ENCODE measurements around the gene CCDC13. TPM values are rescaled to one million over a fixed set of nuclear protein-coding genes. Genes with fewer than 3 reads are reported as not detected.

The CCDC13 gene
- total RNA-seq, 1 donor from 2014 or later: not detected

- Histone ChIP-seq H3K9me3 (ENCODE audit: low read depth) (no peaks in the 10 kb centered on the region), H3K4me3 (no peak overlapping the region), H3K9ac (no peak overlapping the region), H3F3A (ENCODE audit: low read depth) (peaks cover 16% of the 10 kb centered on the region), H3K4me1 (no peaks in the 10 kb centered on the region), H4K20me1 (ENCODE audit: low read depth) (no peaks in the 10 kb centered on the region), H3K27ac (no peak overlapping the region), H3K4me2 (no peak overlapping the region), H2AFZ (replicated peaks) (no peak overlapping the region), H3K79me2 (ENCODE audit: low read depth) (no peaks in the 10 kb centered on the region), H3K27me3 (peaks cover 20% of the 10 kb centered on the region), H3K36me3 (no peaks in the 10 kb centered on the region)
- no peak overlapping the region for H3K27ac Mint-ChIP-seq
- H3K4me1 Mint-ChIP-seq: peaks cover 16% of the 10 kb centered on the region
- peaks cover 5% of the 10 kb centered on the region for H3K9me3 Mint-ChIP-seq
- no peak overlapping the region for H3K4me3 Mint-ChIP-seq
- H3K27me3 Mint-ChIP-seq (ENCODE audit: insufficient read depth, low read depth): peaks cover 2% of the 10 kb centered on the region
- peaks cover 2% of the 10 kb centered on the region for H3K36me3 Mint-ChIP-seq
- no peak for TF ChIP-seq EZH2phosphoT487 (IDR thresholded peaks at IDR 0.05)
- TF ChIP-seq CTCF (IDR thresholded peaks at IDR 0.05): no peak
- TF ChIP-seq EZH2 (IDR thresholded peaks at IDR 0.05): no peak
- no peak for DNase-seq (ENCODE audit: low spot score)
Measured at GRCh38 chr3:42771271-42771670, 1.8 kb downstream of the CCDC13 start.

GRCh38 chr3:42769477-42770131 is 3.4 kb downstream of the CCDC13 start:
- no peak overlapping the region for H3K9ac ChIP-seq
- no peak overlapping the region for H3K27ac ChIP-seq
- no peak for TF ChIP-seq CTCF (IDR thresholded peaks at IDR 0.05)
- TF ChIP-seq EZH2phosphoT487 (IDR thresholded peaks at IDR 0.05): no peak
- TF ChIP-seq EZH2 (IDR thresholded peaks at IDR 0.05): no peak
- H3K27me3 ChIP-seq: peaks cover 20% of the 10 kb centered on the region
- H3K4me2 ChIP-seq: no peak overlapping the region
- H3K79me2 ChIP-seq (ENCODE audit: low read depth): no peaks in the 10 kb centered on the region
- no peak overlapping the region for H2AFZ ChIP-seq (replicated peaks)
- H3K27me3 Mint-ChIP-seq (ENCODE audit: insufficient read depth, low read depth): peaks cover 3% of the 10 kb centered on the region
- no peak overlapping the region for H3K27ac Mint-ChIP-seq
- H3K9me3 Mint-ChIP-seq: peaks cover 5% of the 10 kb centered on the region
- H3K4me3 Mint-ChIP-seq: no peak overlapping the region
- no peaks in the 10 kb centered on the region for H3K4me1 ChIP-seq
- H3K9me3 ChIP-seq (ENCODE audit: low read depth): no peaks in the 10 kb centered on the region
- no peaks in the 10 kb centered on the region for H3K36me3 ChIP-seq
- H3F3A ChIP-seq (ENCODE audit: low read depth): peaks cover 15% of the 10 kb centered on the region
- no peak for DNase-seq (ENCODE audit: low spot score)
- no peaks in the 10 kb centered on the region for H4K20me1 ChIP-seq (ENCODE audit: low read depth)
- H3K36me3 Mint-ChIP-seq: no peaks in the 10 kb centered on the region
- no peak overlapping the region for H3K4me3 ChIP-seq
- peaks cover 16% of the 10 kb centered on the region for H3K4me1 Mint-ChIP-seq

- no peaks in the 10 kb centered on the region for H3K9me3 ChIP-seq (ENCODE audit: low read depth)
- no peak overlapping the region for H3K4me3 ChIP-seq
- H3K4me3 Mint-ChIP-seq: no peak overlapping the region
- TF ChIP-seq EZH2 (IDR thresholded peaks at IDR 0.05): no peak
- TF ChIP-seq CTCF (IDR thresholded peaks at IDR 0.05): no peak
- no peak for TF ChIP-seq EZH2phosphoT487 (IDR thresholded peaks at IDR 0.05)
- H3F3A ChIP-seq (ENCODE audit: low read depth): no peaks in the 10 kb centered on the region
- H3K27ac ChIP-seq: no peak overlapping the region
- no peak overlapping the region for H3K27ac Mint-ChIP-seq
- no peaks in the 10 kb centered on the region for H3K4me1 Mint-ChIP-seq
- no peak overlapping the region for H3K9ac ChIP-seq
- no peaks in the 10 kb centered on the region for H3K36me3 Mint-ChIP-seq
- H3K27me3 Mint-ChIP-seq (ENCODE audit: insufficient read depth, low read depth): peaks cover 2% of the 10 kb centered on the region
- no peaks in the 10 kb centered on the region for H4K20me1 ChIP-seq (ENCODE audit: low read depth)
- peaks cover 3% of the 10 kb centered on the region for H3K9me3 Mint-ChIP-seq
- no peak for DNase-seq (ENCODE audit: low spot score)
- H2AFZ ChIP-seq (replicated peaks): no peak overlapping the region
- no peaks in the 10 kb centered on the region for H3K36me3 ChIP-seq
- no peaks in the 10 kb centered on the region for H3K4me1 ChIP-seq
- no peak overlapping the region for H3K4me2 ChIP-seq
- no peaks in the 10 kb centered on the region for H3K79me2 ChIP-seq (ENCODE audit: low read depth)
- no peaks in the 10 kb centered on the region for H3K27me3 ChIP-seq
Measured at GRCh38 chr3:42764561-42765295, 8.3 kb downstream of the CCDC13 start.

Data from neural progenitor cell (in vitro differentiated cells).